Measurements from ENCODE around the gene TINAGL1. TPM values are rescaled to one million over a fixed set of nuclear protein-coding genes. Genes with fewer than 3 reads are reported as not detected.
A peak's percentile ranks its signal among the peaks of the same experiment; 100 is the strongest.

The TINAGL1 gene
- total RNA-seq, 1 donor from 2014 or later = 1,807 TPM

DNA sequence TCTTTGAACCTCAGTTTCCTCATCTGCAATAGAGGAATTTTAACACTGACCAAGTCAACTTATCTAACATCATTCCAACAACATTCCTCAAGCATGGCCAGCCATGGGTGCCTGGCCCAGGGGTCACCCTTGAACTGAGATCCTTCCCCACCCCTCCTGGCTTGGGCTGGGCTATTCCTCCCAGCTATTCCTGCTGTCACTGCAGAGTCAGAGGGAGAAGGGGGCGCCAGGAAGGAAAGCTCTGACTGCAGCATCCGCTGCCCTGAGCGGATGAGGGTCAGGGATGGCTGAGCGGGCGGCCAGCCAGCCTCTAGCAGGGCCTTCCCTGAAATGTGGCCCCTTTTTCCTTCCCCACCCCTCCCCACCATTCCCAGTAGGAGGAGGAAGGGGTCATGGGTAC, 3.1 kb downstream of the TINAGL1 start:
- TF ChIP-seq, protein P1, sequence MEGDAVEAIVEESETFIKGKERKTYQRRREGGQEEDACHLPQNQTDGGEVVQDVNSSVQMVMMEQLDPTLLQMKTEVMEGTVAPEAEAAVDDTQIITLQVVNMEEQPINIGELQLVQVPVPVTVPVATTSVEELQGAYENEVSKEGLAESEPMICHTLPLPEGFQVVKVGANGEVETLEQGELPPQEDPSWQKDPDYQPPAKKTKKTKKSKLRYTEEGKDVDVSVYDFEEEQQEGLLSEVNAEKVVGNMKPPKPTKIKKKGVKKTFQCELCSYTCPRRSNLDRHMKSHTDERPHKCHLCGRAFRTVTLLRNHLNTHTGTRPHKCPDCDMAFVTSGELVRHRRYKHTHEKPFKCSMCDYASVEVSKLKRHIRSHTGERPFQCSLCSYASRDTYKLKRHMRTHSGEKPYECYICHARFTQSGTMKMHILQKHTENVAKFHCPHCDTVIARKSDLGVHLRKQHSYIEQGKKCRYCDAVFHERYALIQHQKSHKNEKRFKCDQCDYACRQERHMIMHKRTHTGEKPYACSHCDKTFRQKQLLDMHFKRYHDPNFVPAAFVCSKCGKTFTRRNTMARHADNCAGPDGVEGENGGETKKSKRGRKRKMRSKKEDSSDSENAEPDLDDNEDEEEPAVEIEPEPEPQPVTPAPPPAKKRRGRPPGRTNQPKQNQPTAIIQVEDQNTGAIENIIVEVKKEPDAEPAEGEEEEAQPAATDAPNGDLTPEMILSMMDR (IDR thresholded peaks at IDR 0.05) = no peak
- Histone ChIP-seq H3K27ac (peak overlapping the region; percentile 93 to 97), H3K36me3 (peaks cover 10 to 26% of the 10 kb centered on the region in 2 donors), H3K27me3 (no peaks in the 10 kb centered on the region), H3K9me3 (no peaks in the 10 kb centered on the region), H3K4me3 (peak overlapping the region; percentile 49 to 89), H3K4me1 (peaks cover 26 to 49% of the 10 kb centered on the region in 2 donors)
- intact Hi-C loops (cut with DNase I) = no loop called here
- DNase-seq (ENCODE audit: low spot score in 2 of 2) = no peak

DNA sequence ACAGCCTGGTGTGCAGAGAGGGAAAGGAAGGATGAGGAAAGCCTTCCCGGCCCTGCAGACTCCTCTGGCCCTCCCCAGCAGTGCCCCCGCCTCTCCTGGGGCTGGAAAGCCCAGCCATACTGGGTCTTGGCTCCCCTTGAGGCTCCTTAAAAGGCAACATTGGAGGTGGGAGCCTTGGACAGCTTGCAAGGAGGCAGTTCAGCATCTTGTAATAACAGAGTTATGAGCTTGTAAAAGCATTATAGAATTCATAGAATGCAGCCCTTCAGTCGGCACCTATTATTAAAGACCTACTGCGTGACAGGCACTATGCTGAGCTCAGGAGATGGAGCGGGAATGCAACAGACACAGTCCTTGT, 4.2 kb downstream of the TINAGL1 start:
- Histone ChIP-seq H3K36me3 (peaks cover 21 to 37% of the 10 kb centered on the region in 2 donors), H3K27ac (peak overlapping the region; percentile 93 to 97), H3K4me3 (peak overlapping the region; percentile 49 to 89), H3K9me3 (no peaks in the 10 kb centered on the region), H3K27me3 (no peaks in the 10 kb centered on the region), H3K4me1 (peaks cover 35 to 51% of the 10 kb centered on the region in 2 donors)
- DNase-seq (ENCODE audit: low spot score in 2 of 2) = peak in 1 of 2 donors; percentile 89
- intact Hi-C loops (cut with DNase I) = loop anchor here (10.0 kb wide), 2 partner anchors 364 to 484 kb away; no protein-coding TSS in a partner anchor
- TF ChIP-seq, protein P1 (IDR thresholded peaks at IDR 0.05) = no peak

DNA sequence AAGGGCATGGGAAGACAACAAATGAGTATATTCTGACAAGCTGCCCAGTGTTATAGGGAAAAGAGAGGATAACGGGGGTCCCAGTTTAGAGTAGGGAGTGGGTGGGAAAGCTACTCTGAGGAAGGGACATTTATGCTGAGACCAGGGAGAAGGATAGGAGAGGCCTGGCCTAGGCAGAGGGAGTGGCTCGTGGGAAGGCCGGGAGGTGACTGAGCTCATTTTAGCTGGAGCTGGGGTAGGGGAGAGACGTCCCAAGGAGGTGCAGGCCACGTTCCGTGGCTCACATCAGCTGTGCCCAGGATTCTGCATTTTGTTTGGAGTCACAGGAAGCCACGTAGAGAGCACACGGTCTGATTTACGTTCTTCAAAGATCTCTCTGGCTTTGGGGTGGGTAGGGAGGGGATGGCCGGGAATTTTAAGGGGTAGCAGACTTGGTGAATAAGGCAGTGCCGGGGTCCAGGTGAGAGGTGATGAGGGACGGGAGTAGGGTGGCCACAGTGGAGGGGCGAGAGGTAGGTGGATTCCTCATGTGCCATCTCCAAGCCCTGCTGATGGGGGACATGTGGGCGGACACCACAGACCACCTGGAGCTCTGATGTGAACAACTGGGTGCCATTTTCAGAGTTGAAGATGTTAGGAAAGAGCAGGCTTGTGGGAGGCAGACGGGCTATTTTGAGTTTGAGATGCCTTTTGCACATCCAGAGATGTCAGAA, 4.7 kb downstream of the TINAGL1 start:
- TF ChIP-seq, protein P1 (IDR thresholded peaks at IDR 0.05) = no peak
- DNase-seq (ENCODE audit: low spot score in 2 of 2) = no peak
- Histone ChIP-seq H3K4me1 (peaks cover 34 to 51% of the 10 kb centered on the region in 2 donors), H3K4me3 (peak overlapping the region; percentile 49 to 89), H3K27ac (peak overlapping the region; percentile 93 to 97), H3K9me3 (no peaks in the 10 kb centered on the region), H3K36me3 (peaks cover 27 to 43% of the 10 kb centered on the region in 2 donors), H3K27me3 (no peaks in the 10 kb centered on the region)
- intact Hi-C loops (cut with DNase I) = loop anchor here (10.0 kb wide), 2 partner anchors 364 to 484 kb away; no protein-coding TSS in a partner anchor

DNA sequence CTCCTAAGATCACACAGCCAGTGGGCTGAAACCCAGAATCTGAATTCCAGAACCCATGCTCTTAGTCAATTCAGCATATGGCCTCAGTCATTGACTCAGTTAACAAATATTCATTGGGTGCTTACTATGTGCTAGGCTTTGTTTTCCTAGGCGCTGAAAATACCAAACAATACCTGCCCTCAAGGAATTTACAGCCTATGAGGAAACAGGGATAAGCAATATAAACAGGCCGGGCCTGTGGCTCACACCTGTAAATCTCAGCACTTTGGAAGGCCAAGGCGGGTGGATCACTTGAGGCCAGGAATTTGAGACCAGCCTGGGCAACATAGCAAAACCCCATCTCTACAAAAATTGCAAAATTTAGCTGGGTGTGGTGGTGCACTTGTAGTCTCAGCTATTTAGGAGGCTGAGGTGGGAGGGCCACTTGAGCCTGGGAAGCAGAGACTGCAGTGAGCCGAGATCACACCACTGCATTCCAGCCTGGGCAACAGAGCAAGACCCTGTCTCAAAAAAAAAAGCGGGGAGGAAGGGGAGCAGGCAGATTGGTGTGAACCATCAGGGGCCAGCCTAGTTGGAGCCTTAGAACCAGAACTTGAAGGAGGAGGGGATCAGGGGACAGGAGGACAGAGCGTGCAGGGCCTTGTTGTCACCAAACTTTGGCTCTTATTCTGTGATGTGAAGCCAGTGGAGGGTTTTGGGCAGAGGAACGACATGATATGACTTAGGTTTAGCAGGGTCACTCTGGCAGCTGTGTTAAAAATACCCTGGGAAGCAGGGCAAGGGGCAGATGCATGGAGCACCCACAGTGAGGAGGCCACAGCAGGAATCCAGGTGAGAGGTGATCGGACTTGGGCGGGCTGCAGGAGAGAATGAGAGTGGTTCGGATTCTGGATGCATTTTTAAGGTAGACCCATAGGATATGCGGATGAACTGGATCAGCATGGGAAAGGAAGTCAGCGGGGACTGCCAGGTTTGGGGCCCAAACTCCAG, 5.8 kb downstream of the TINAGL1 start:
- peak overlapping the region; percentile 93 to 97 for H3K27ac ChIP-seq
- peak overlapping the region; percentile 22 to 89 for H3K4me3 ChIP-seq
- DNase-seq (ENCODE audit: low spot score in 2 of 2) = no peak
- peaks cover 40 to 60% of the 10 kb centered on the region in 2 donors for H3K4me1 ChIP-seq
- TF ChIP-seq, protein P1 (IDR thresholded peaks at IDR 0.05) = no peak
- no peaks in the 10 kb centered on the region for H3K27me3 ChIP-seq
- intact Hi-C loops (cut with DNase I) = loop anchor here (10.0 kb wide), 2 partner anchors 363 to 483 kb away; no protein-coding TSS in a partner anchor
- H3K9me3 ChIP-seq = no peaks in the 10 kb centered on the region
- peaks cover 37 to 54% of the 10 kb centered on the region in 2 donors for H3K36me3 ChIP-seq
